ENCODE data around the gene THAP6. TPM values are rescaled to one million over a fixed set of nuclear protein-coding genes. Genes with fewer than 3 reads are reported as not detected.
"Not testable (repeated sequence)": the region's sequence is repeated elsewhere in the genome, so short reads cannot be mapped to it uniquely, and the experiment has no call there.

THAP6 gene
- total RNA-seq, 1 donor from 2014 or later, result 2.4 TPM

DNA sequence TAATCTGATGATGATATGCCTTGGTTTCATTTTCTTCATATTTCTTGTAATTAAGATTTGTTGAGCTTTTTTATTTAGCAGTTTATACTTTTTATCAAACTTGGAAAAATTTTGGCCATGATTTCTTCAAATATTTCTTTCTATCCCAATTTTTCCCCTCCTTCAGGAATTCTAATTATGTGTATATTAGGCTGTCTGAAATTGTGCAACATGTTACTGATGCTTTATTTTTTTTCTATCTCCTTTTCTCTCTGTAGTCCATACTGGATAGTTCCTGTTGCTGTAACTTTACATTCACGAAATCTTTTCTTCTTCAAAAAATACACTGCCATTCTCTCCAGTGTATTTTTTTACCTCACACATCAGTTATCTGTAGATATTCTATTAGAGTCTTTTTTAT lies 10.8 kb downstream of the THAP6 start:
- Histone ChIP-seq H3K36me3 (peaks cover 27 to 64% of the 10 kb centered on the region in 2 donors), H3K27ac (no peak overlapping the region), H3K4me3 (no peak overlapping the region), H3K27me3 (no peaks in the 10 kb centered on the region), H3K9me3 (no peaks in the 10 kb centered on the region), H3K4me1 (no peaks in the 10 kb centered on the region)
- intact Hi-C loops (cut with DNase I), result no loop called here
- no peak for TF ChIP-seq CTCF (IDR thresholded peaks at IDR 0.05)
- no peak for DNase-seq (ENCODE audit: low spot score in 2 of 2)

DNA sequence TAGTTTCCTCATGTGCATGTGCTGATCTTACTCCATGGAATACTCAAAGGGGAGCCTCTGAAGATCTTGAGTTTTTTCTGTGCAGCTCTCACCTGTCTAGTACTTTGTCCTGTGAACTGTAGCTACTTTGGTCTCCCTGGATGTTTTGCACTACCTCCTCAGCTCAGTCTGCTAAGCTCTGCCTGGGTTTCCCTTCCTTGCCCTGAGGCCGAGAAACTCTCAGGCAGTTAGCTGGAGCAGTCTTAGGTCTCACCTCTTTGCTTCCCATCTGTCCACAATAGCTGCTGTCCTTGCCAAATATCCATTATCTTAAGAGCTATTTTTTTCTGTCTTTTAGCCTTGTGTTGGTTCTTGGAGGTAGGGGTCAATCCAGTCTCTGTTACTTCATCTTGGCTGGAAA lies 11.6 kb downstream of the THAP6 start:
- H3K27ac ChIP-seq, result no peak overlapping the region
- H3K27me3 ChIP-seq, result no peaks in the 10 kb centered on the region
- intact Hi-C loops (cut with DNase I), result no loop called here
- no peak for DNase-seq (ENCODE audit: low spot score in 2 of 2)
- no peak for TF ChIP-seq CTCF (IDR thresholded peaks at IDR 0.05)
- no peaks in the 10 kb centered on the region for H3K4me1 ChIP-seq
- H3K4me3 ChIP-seq, result no peak overlapping the region
- H3K9me3 ChIP-seq, result no peaks in the 10 kb centered on the region
- H3K36me3 ChIP-seq, result peaks cover 27 to 72% of the 10 kb centered on the region in 2 donors

GRCh38 chr4:75527482-75527881 lies 13.2 kb downstream of the THAP6 start:
- Histone ChIP-seq H3K27ac (no peak overlapping the region), H3K36me3 (peaks cover 30 to 82% of the 10 kb centered on the region in 2 donors), H3K4me1 (no peaks in the 10 kb centered on the region), H3K4me3 (no peak overlapping the region), H3K9me3 (no peaks in the 10 kb centered on the region), H3K27me3 (no peaks in the 10 kb centered on the region)
- TF ChIP-seq CTCF (IDR thresholded peaks at IDR 0.05), result no peak
- intact Hi-C loops (cut with DNase I), result no loop called here
- DNase-seq (ENCODE audit: low spot score in 2 of 2), result no peak

DNA sequence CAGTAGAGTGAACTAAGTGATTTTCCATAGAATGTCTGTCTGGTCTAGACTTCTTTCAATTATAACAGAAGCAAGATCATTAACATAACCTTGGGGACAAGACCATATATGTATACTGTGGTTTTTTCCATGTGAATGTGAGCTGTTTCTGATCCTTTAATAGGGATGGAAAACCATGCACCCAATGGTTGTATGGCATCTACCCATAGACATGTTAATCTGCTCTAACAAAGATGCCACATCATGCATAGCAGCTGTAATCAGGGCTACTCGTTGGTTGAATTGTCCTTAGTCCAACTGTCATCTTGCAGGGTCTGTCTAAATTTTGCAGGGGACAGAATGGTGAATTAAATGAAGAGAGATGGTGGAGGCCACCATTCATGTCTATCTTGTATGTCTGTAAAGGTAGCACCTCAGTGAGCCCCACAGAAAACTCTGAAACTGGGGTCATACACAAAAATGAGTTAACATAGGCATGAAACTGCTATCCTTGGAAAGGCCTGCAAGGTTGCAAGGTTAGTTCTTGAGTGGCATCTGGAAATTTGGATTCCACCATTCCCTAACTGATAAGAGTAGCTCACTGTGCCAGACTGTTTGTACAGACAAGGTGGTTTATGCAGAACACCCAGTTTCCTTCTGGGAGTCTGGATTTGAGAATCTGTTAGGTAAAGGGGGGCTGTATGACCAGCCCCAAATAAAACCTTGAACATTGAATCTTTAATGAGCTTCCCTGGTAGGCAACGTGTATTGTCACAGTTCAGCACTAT lies 16.5 kb downstream of the THAP6 start:
- no peak for TF ChIP-seq CTCF (IDR thresholded peaks at IDR 0.05)
- intact Hi-C loops (cut with DNase I), result no loop called here
- H3K9me3 ChIP-seq, result no peaks in the 10 kb centered on the region
- H3K27me3 ChIP-seq, result no peaks in the 10 kb centered on the region
- H3K4me1 ChIP-seq, result no peaks in the 10 kb centered on the region
- H3K4me3 ChIP-seq, result no peak overlapping the region
- no peak for DNase-seq (ENCODE audit: low spot score in 2 of 2)
- H3K27ac ChIP-seq, result no peak overlapping the region
- peaks cover 28 to 73% of the 10 kb centered on the region in 2 donors for H3K36me3 ChIP-seq

DNA sequence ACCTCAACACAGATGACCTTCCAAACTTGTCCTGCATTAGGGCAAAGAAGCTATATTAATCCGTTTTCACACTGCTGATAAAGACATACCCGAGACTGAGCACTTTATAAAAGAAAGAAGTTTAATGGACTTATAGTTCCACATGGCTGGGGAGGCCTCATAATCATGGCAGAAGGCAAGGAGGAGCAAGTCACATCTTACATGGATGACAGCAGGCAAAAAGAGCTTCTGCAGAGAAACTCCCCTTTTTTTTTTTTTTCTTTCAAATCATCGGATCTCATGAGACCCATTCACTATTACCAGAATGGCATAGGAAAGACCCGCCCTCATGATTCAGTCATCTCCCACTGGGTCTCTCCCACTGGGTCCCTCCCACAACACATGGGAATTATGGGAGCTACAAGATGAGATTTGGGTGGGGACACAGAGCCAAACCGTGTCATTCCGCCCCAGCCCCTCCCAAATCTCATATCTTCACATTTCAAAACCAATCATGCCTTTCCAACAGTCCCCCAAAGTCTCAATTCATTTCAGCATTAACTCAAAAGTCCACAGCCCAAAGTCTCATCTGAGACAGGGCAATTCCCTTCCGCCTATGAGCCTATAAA lies 17.4 kb downstream of the THAP6 start:
- not testable (repeated sequence) for H3K9me3 ChIP-seq
- peaks cover 19 to 64% of the 10 kb centered on the region in 2 donors for H3K36me3 ChIP-seq

DNA sequence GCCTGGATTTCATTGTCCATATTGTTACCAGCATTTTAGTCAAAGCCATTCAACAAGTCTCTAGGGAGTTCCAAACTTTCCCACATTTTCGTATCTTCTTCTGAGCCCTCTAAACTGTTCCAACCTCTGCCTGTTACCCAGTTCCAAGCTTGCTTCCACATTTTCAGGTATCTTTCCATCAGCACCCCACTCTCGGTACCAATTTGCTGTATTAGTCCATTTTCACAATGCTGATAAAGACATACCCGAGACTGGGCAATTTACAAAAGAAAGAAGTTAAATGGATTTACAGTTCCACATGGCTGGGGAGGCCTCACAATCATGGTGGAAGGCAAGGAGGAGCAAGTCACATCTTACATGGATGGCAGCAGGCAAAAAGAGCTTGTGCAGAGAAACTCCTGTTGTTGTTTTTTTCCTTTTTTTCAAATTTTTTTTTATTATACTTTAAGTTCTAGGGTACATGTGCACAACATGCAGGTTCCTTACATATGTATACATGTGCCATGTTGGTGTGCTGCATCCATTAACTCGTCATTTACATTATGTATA lies 19.1 kb downstream of the THAP6 start:
- H3K27ac ChIP-seq; H3K27me3 ChIP-seq; intact Hi-C loops (cut with DNase I); H3K9me3 ChIP-seq; H3K4me3 ChIP-seq; H3K4me1 ChIP-seq; DNase-seq (ENCODE audit: low spot score in 2 of 2): not testable (repeated sequence)
- peaks cover 13 to 46% of the 10 kb centered on the region in 2 donors for H3K36me3 ChIP-seq

More for the DNA sequence above, 17.4 kb downstream of the THAP6 start:
- H3K4me1 ChIP-seq; DNase-seq (ENCODE audit: low spot score in 2 of 2); intact Hi-C loops (cut with DNase I); H3K27ac ChIP-seq; H3K4me3 ChIP-seq; H3K27me3 ChIP-seq: not testable (repeated sequence)

DNA sequence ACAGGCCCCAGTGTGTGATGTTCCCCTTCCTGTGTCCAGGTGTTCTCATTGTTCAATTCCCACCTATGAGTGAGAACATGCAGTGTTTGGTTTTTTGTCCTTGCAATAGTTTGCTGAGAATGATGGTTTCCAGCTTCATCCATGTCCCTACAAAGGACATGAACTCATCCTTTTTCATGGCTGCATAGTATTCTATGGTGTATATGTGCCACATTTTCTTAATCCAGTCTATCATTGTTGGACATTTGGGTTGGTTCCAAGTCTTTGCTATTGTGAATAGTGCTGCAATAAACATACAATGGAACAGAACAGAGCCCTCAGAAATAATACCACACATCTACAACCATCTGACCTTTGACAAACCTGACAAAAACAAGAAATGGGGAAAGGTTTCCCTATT lies 19.7 kb downstream of the THAP6 start:
- H3K27me3 ChIP-seq; H3K9me3 ChIP-seq; H3K4me3 ChIP-seq; H3K27ac ChIP-seq; DNase-seq (ENCODE audit: low spot score in 2 of 2); intact Hi-C loops (cut with DNase I); H3K4me1 ChIP-seq: not testable (repeated sequence)
- H3K36me3 ChIP-seq, result peaks cover 13 to 41% of the 10 kb centered on the region in 2 donors

GRCh38 chr4:75537308-75537707 lies 23.0 kb downstream of the THAP6 start:
- H3K4me1 ChIP-seq; H3K9me3 ChIP-seq; H3K27me3 ChIP-seq; intact Hi-C loops (cut with DNase I); DNase-seq (ENCODE audit: low spot score in 2 of 2); H3K4me3 ChIP-seq; H3K27ac ChIP-seq: not testable (repeated sequence)
- H3K36me3 ChIP-seq, result peaks cover 5 to 12% of the 10 kb centered on the region in 2 donors
